ENCODE results near the gene SH3D19. TPM values are rescaled to one million over a fixed set of nuclear protein-coding genes. Genes with fewer than 3 reads are reported as not detected.

The SH3D19 gene
- total RNA-seq, 5 donors from 2014 or later (not counting 1 experiment from before 2014, with no cell fraction given): 0.38 to 0.66 (median 0.51) TPM; not detected in 1

GRCh38 chr4:151331276-151332042 is 6.1 kb upstream of the SH3D19 start:
- ChIA-PET CTCF (no interaction called here), POLR2A (no interaction called here)
- Mint-ChIP-seq H3K36me3 (no peaks in the 10 kb centered on the region), H3K27me3 (peaks cover 11 to 46% of the 10 kb centered on the region in 2 donors), H3K9me3 (peaks cover 3 to 7% (median 3%) of the 10 kb centered on the region in 3 donors), H3K4me1 (no peaks in the 10 kb centered on the region), H3K4me3 (no peak overlapping the region), H3K27ac (no peak overlapping the region)
- no peak for DNase-seq
- no peak overlapping the region for H3K4me3 ChIP-seq (ENCODE audit: control insufficient read depth in 1 of 2, extremely low read depth in 1 of 2, low read length in 1 of 2)
- WGBS (ENCODE audit: insufficient coverage): no CpG with 5 or more reads among the region's 1 CpG
- no peak overlapping the region for H3K27ac ChIP-seq (ENCODE audit: low read length)
- no peaks in the 10 kb centered on the region for H3K4me1 ChIP-seq (ENCODE audit: control insufficient read depth in 1 of 2, extremely low read depth in 1 of 2, insufficient read depth in 2 of 2, low read length in 2 of 2)
- H3K36me3 ChIP-seq (ENCODE audit: control insufficient read depth in 2 of 2, extremely low read depth in 1 of 2, insufficient read depth in 1 of 2, low read length in 1 of 2): no peaks in the 10 kb centered on the region
- H3K27me3 ChIP-seq (replicated peaks in 1 of 2; ENCODE audit: control insufficient read depth in 2 of 2, extremely low read depth in 1 of 2, insufficient read depth in 2 of 2, low read length in 1 of 2): peaks cover 3 to 4% of the 10 kb centered on the region in 2 experiments
- H3K9me3 ChIP-seq: no peaks in the 10 kb centered on the region
- no peak for ATAC-seq (replicated peaks in 1 of 4)

GRCh38 chr4:151329217-151330007 is 4.0 kb upstream of the SH3D19 start:
- H3K27me3 Mint-ChIP-seq: peaks cover 24 to 48% of the 10 kb centered on the region in 2 donors
- Histone ChIP-seq H3K27me3 (replicated peaks in 1 of 2; ENCODE audit: control insufficient read depth in 2 of 2, extremely low read depth in 1 of 2, insufficient read depth in 2 of 2, low read length in 1 of 2) (peaks cover 3 to 15% of the 10 kb centered on the region in 2 experiments), H3K4me1 (ENCODE audit: control insufficient read depth in 1 of 2, extremely low read depth in 1 of 2, insufficient read depth in 2 of 2, low read length in 2 of 2) (peaks cover 0 to 7% of the 10 kb centered on the region in 2 experiments), H3K9me3 (no peaks in the 10 kb centered on the region), H3K27ac (ENCODE audit: low read length) (no peak overlapping the region), H3K36me3 (ENCODE audit: control insufficient read depth in 2 of 2, extremely low read depth in 1 of 2, insufficient read depth in 1 of 2, low read length in 1 of 2) (no peaks in the 10 kb centered on the region), H3K4me3 (ENCODE audit: control insufficient read depth in 1 of 2, extremely low read depth in 1 of 2, low read length in 1 of 2) (no peak overlapping the region)
- POLR2A ChIA-PET: no interaction called here
- peaks cover 6 to 9% (median 8%) of the 10 kb centered on the region in 3 donors for H3K4me1 Mint-ChIP-seq
- H3K36me3 Mint-ChIP-seq: no peaks in the 10 kb centered on the region
- WGBS (ENCODE audit: insufficient coverage): no CpG with 5 or more reads among the region's 4 CpGs
- H3K4me3 Mint-ChIP-seq: no peak overlapping the region
- H3K27ac Mint-ChIP-seq: no peak overlapping the region
- CTCF ChIA-PET: no interaction called here
- H3K9me3 Mint-ChIP-seq: peaks cover 3 to 7% (median 3%) of the 10 kb centered on the region in 3 donors
- ATAC-seq (replicated peaks in 1 of 4) (no peak), DNase-seq (no peak)

- no peaks in the 10 kb centered on the region for H3K36me3 ChIP-seq (ENCODE audit: control insufficient read depth in 2 of 2, extremely low read depth in 1 of 2, insufficient read depth in 1 of 2, low read length in 1 of 2)
- H3K4me1 ChIP-seq (ENCODE audit: control insufficient read depth in 1 of 2, extremely low read depth in 1 of 2, insufficient read depth in 2 of 2, low read length in 2 of 2): peaks cover 0 to 7% of the 10 kb centered on the region in 2 experiments
- ChIA-PET CTCF (no interaction called here), POLR2A (interaction anchor here in 1 of 2 donors (0.7 kb wide), 1 partner anchor 645 kb away, joined by 3 read pairs; no protein-coding TSS in a partner anchor)
- no peaks in the 10 kb centered on the region for H3K9me3 ChIP-seq
- H3K27me3 ChIP-seq (replicated peaks in 1 of 2; ENCODE audit: control insufficient read depth in 2 of 2, extremely low read depth in 1 of 2, insufficient read depth in 2 of 2, low read length in 1 of 2): peaks cover 3 to 19% of the 10 kb centered on the region in 2 experiments
- DNase-seq (no peak), ATAC-seq (replicated peaks in 1 of 4) (no peak)
- 89% methylated on average over 3 of the region's 6 CpGs for WGBS (ENCODE audit: insufficient coverage)
- no peaks in the 10 kb centered on the region for H3K36me3 Mint-ChIP-seq
- H3K4me3 ChIP-seq (ENCODE audit: control insufficient read depth in 1 of 2, extremely low read depth in 1 of 2, low read length in 1 of 2): no peak overlapping the region
- H3K27ac Mint-ChIP-seq: no peak overlapping the region
- peaks cover 3% of the 10 kb centered on the region in 3 donors for H3K9me3 Mint-ChIP-seq
- H3K27ac ChIP-seq (ENCODE audit: low read length): no peak overlapping the region
- H3K4me1 Mint-ChIP-seq: peaks cover 6 to 16% (median 12%) of the 10 kb centered on the region in 3 donors
- H3K4me3 Mint-ChIP-seq: peak overlapping the region; percentile 44 to 72 (median 61)
- peaks cover 49 to 61% of the 10 kb centered on the region in 2 donors for H3K27me3 Mint-ChIP-seq
Measured at GRCh38 chr4:151325949-151326246, 493 bp upstream of the SH3D19 start.

- Mint-ChIP-seq H3K27me3 (peaks cover 54 to 65% of the 10 kb centered on the region in 2 donors), H3K4me1 (peaks cover 6 to 16% (median 12%) of the 10 kb centered on the region in 3 donors), H3K9me3 (no peaks in the 10 kb centered on the region), H3K27ac (no peak overlapping the region), H3K4me3 (peak overlapping the region; percentile 6 to 43 (median 40)), H3K36me3 (no peaks in the 10 kb centered on the region)
- no peaks in the 10 kb centered on the region for H3K36me3 ChIP-seq (ENCODE audit: control insufficient read depth in 2 of 2, extremely low read depth in 1 of 2, insufficient read depth in 1 of 2, low read length in 1 of 2)
- 20% methylated on average over 19 of the region's 21 CpGs for WGBS (ENCODE audit: insufficient coverage)
- no peaks in the 10 kb centered on the region for H3K9me3 ChIP-seq
- H3K27me3 ChIP-seq (replicated peaks in 1 of 2; ENCODE audit: control insufficient read depth in 2 of 2, extremely low read depth in 1 of 2, insufficient read depth in 2 of 2, low read length in 1 of 2): peaks cover 3 to 19% of the 10 kb centered on the region in 2 experiments
- H3K27ac ChIP-seq (ENCODE audit: low read length): no peak overlapping the region
- ChIA-PET CTCF (interaction anchor here in 1 of 2 donors (0.6 kb wide), 1 partner anchor 579 kb away, joined by 13 read pairs; no protein-coding TSS in a partner anchor), POLR2A (no interaction called here)
- peak overlapping the region in 1 of 2 donors; percentile 27 for H3K4me3 ChIP-seq (ENCODE audit: control insufficient read depth in 1 of 2, extremely low read depth in 1 of 2, low read length in 1 of 2)
- H3K4me1 ChIP-seq (ENCODE audit: control insufficient read depth in 1 of 2, extremely low read depth in 1 of 2, insufficient read depth in 2 of 2, low read length in 2 of 2): peaks cover 0 to 7% of the 10 kb centered on the region in 2 experiments
- DNase-seq: no peak
- no peak for ATAC-seq (replicated peaks in 1 of 4)
Measured at GRCh38 chr4:151324752-151325110, 674 bp downstream of the SH3D19 start.

- Mint-ChIP-seq H3K27ac (no peak overlapping the region), H3K9me3 (no peaks in the 10 kb centered on the region), H3K27me3 (peaks cover 54 to 64% of the 10 kb centered on the region in 2 donors), H3K4me3 (peak overlapping the region; percentile 6 to 40 (median 7)), H3K36me3 (no peaks in the 10 kb centered on the region), H3K4me1 (peaks cover 6 to 16% (median 12%) of the 10 kb centered on the region in 3 donors)
- Histone ChIP-seq H3K9me3 (no peaks in the 10 kb centered on the region), H3K27me3 (replicated peaks in 1 of 2; ENCODE audit: control insufficient read depth in 2 of 2, extremely low read depth in 1 of 2, insufficient read depth in 2 of 2, low read length in 1 of 2) (peaks cover 3 to 19% of the 10 kb centered on the region in 2 experiments), H3K27ac (ENCODE audit: low read length) (no peak overlapping the region), H3K4me3 (ENCODE audit: control insufficient read depth in 1 of 2, extremely low read depth in 1 of 2, low read length in 1 of 2) (no peak overlapping the region), H3K4me1 (ENCODE audit: control insufficient read depth in 1 of 2, extremely low read depth in 1 of 2, insufficient read depth in 2 of 2, low read length in 2 of 2) (peaks cover 0 to 7% of the 10 kb centered on the region in 2 experiments), H3K36me3 (ENCODE audit: control insufficient read depth in 2 of 2, extremely low read depth in 1 of 2, insufficient read depth in 1 of 2, low read length in 1 of 2) (no peaks in the 10 kb centered on the region)
- no peak for DNase-seq
- WGBS (ENCODE audit: insufficient coverage): 69% methylated on average over 2 of the region's 12 CpGs
- POLR2A ChIA-PET: no interaction called here
- ATAC-seq (replicated peaks in 1 of 4): no peak
- CTCF ChIA-PET: no interaction called here
Measured at GRCh38 chr4:151324124-151324751, 1.2 kb downstream of the SH3D19 start.

- POLR2A ChIA-PET: no interaction called here
- no CpG with 5 or more reads among the region's 1 CpG for WGBS (ENCODE audit: insufficient coverage)
- H3K27me3 Mint-ChIP-seq: peaks cover 53 to 60% of the 10 kb centered on the region in 2 donors
Measured at GRCh38 chr4:151323667-151324066, 1.7 kb downstream of the SH3D19 start.

More at GRCh38 chr4:151323667-151324066, 1.7 kb downstream of the SH3D19 start:
- Mint-ChIP-seq H3K4me3 (peak overlapping the region in 1 of 3 donors; percentile 6), H3K36me3 (no peaks in the 10 kb centered on the region), H3K9me3 (no peaks in the 10 kb centered on the region), H3K27ac (no peak overlapping the region), H3K4me1 (peaks cover 6 to 16% (median 12%) of the 10 kb centered on the region in 3 donors)
- peaks cover 3 to 19% of the 10 kb centered on the region in 2 experiments for H3K27me3 ChIP-seq (replicated peaks in 1 of 2; ENCODE audit: control insufficient read depth in 2 of 2, extremely low read depth in 1 of 2, insufficient read depth in 2 of 2, low read length in 1 of 2)
- ATAC-seq (replicated peaks in 1 of 4) (no peak), DNase-seq (no peak)
- H3K9me3 ChIP-seq: no peaks in the 10 kb centered on the region
- peaks cover 0 to 7% of the 10 kb centered on the region in 2 experiments for H3K4me1 ChIP-seq (ENCODE audit: control insufficient read depth in 1 of 2, extremely low read depth in 1 of 2, insufficient read depth in 2 of 2, low read length in 2 of 2)
- H3K4me3 ChIP-seq (ENCODE audit: control insufficient read depth in 1 of 2, extremely low read depth in 1 of 2, low read length in 1 of 2): no peak overlapping the region
- CTCF ChIA-PET: no interaction called here
- no peaks in the 10 kb centered on the region for H3K36me3 ChIP-seq (ENCODE audit: control insufficient read depth in 2 of 2, extremely low read depth in 1 of 2, insufficient read depth in 1 of 2, low read length in 1 of 2)
- H3K27ac ChIP-seq (ENCODE audit: low read length): no peak overlapping the region
